Left ventricle myocardium inferior (tissue), 1 donor: Measurements from ENCODE around the gene CLIC1. TPM values are rescaled to one million over a fixed set of nuclear protein-coding genes. Genes with fewer than 3 reads are reported as not detected.
A peak's percentile ranks its signal among the peaks of the same experiment; 100 is the strongest.

ENCODE experiments used
- DNase-seq: peaks from one replicate; pipeline ENCODE4 v3.0.0-alpha.2; 2020
- H3K27ac ChIP-seq: fragments of 200-600 bp; replicated peaks from 2 replicates; pipeline ENCODE4 v1.8.0; 2021
- H3K27me3 ChIP-seq: fragments of 200-600 bp; 2 replicates; pipeline ENCODE4 v1.8.0; 2021; ENCODE audit warnings: low read depth
- H3K36me3 ChIP-seq: fragments of 200-600 bp; 2 replicates; pipeline ENCODE4 v1.8.0; 2021
- H3K4me1 ChIP-seq: fragments of 200-600 bp; 2 replicates; pipeline ENCODE4 v1.8.0; 2021
- H3K4me3 ChIP-seq: fragments of 200-600 bp; 2 replicates; pipeline ENCODE4 v1.8.0; 2021; ENCODE audit warnings: mild to moderate bottlenecking, moderate library complexity
- H3K9me3 ChIP-seq: fragments of 200-600 bp; replicated peaks from 2 replicates; pipeline ENCODE4 v1.8.0; 2021
- CTCF ChIP-seq: fragments of 200-600 bp; IDR thresholded peaks from 2 replicates; pipeline ENCODE4 v1.8.0; 2021; ENCODE audit warnings: antibody characterized with exemption, mild to moderate bottlenecking, borderline replicate concordance
- intact Hi-C: fragments of 100-400 bp; cut with micrococcal nuclease; formaldehyde crosslinking; loops from one replicate; pipeline ENCODE4 v1.11.0; 2022
- total RNA-seq: library from RNA; stranded (reverse); fragmentation: NEBNext Ultra II Directional; extraction: Animal tissue kit (Norgen Biotek cat#: 25700); gene quantifications from one replicate; pipeline ENCODE4 v1.2.1, GENCODE V29; 2021
- donor health status: DM: no; HTN: yes; CAD: no; lungs with severe emphysema.

The CLIC1 gene
- total RNA-seq, 1 donor from 2014 or later = 78.0 TPM

- Histone ChIP-seq H3K4me3 (no peak overlapping the region), H3K27me3 (no peaks in the 10 kb centered on the region), H3K9me3 (no peaks in the 10 kb centered on the region), H3K27ac (no peak overlapping the region), H3K4me1 (peaks cover 12% of the 10 kb centered on the region), H3K36me3 (peaks cover 73% of the 10 kb centered on the region)
- no peak for TF ChIP-seq CTCF
- intact Hi-C loops = no loop called here
- no peak for DNase-seq
These were observed 45.2 kb upstream of the CLIC1 start for GRCh38 chr6:31781244-31782125.

- DNase-seq = no peak
- H3K4me1 ChIP-seq = peaks cover 15% of the 10 kb centered on the region
- H3K9me3 ChIP-seq = no peaks in the 10 kb centered on the region
- H3K36me3 ChIP-seq = peaks cover 72% of the 10 kb centered on the region
- no peaks in the 10 kb centered on the region for H3K27me3 ChIP-seq
- TF ChIP-seq CTCF = no peak
- H3K4me3 ChIP-seq = no peak overlapping the region
- no peak overlapping the region for H3K27ac ChIP-seq
- intact Hi-C loops = no loop called here
These were observed 44.3 kb upstream of the CLIC1 start for GRCh38 chr6:31780507-31781243.

GRCh38 chr6:31779908-31780307 lies 43.6 kb upstream of the CLIC1 start:
- H3K4me3 ChIP-seq = no peak overlapping the region
- intact Hi-C loops = no loop called here
- peaks cover 64% of the 10 kb centered on the region for H3K36me3 ChIP-seq
- H3K27me3 ChIP-seq = no peaks in the 10 kb centered on the region
- no peak overlapping the region for H3K27ac ChIP-seq
- H3K9me3 ChIP-seq = no peaks in the 10 kb centered on the region
- no peak for DNase-seq
- peaks cover 15% of the 10 kb centered on the region for H3K4me1 ChIP-seq
- no peak for TF ChIP-seq CTCF

- no peak for DNase-seq
- H3K27me3 ChIP-seq = no peaks in the 10 kb centered on the region
- H3K4me3 ChIP-seq = no peak overlapping the region
- intact Hi-C loops = no loop called here
- TF ChIP-seq CTCF = no peak
- peaks cover 58% of the 10 kb centered on the region for H3K36me3 ChIP-seq
- peaks cover 15% of the 10 kb centered on the region for H3K4me1 ChIP-seq
- H3K27ac ChIP-seq = no peak overlapping the region
- H3K9me3 ChIP-seq = no peaks in the 10 kb centered on the region
These were observed 42.9 kb upstream of the CLIC1 start for GRCh38 chr6:31778999-31779885.

- no peak for DNase-seq
- Histone ChIP-seq H3K9me3 (no peaks in the 10 kb centered on the region), H3K4me3 (no peak overlapping the region), H3K27ac (peak overlapping the region; percentile 85), H3K27me3 (no peaks in the 10 kb centered on the region), H3K4me1 (peaks cover 15% of the 10 kb centered on the region), H3K36me3 (peaks cover 50% of the 10 kb centered on the region)
- intact Hi-C loops = no loop called here
- no peak for TF ChIP-seq CTCF
These were observed 41.9 kb upstream of the CLIC1 start for GRCh38 chr6:31778193-31778592.
